HEK293 (cell line): ENCODE data around the gene PITHD1.

Experiments used
- BCL11A ChIP-seq: fragments of 450-650 bp; formaldehyde crosslinking; IDR thresholded peaks from 2 replicates; pipeline ENCODE4 v1.5.1; 2016; ENCODE audit warnings: low read depth, missing biosample characterization, missing genetic modification characterization
- HOXC10 ChIP-seq: sonication (generic); formaldehyde crosslinking; IDR thresholded peaks from 2 replicates; pipeline ENCODE4 v1.8.1; 2023; ENCODE audit warnings: mild to moderate bottlenecking, missing genetic modification reagents
- KLF1 ChIP-seq: fragments of 450-650 bp; formaldehyde crosslinking; IDR thresholded peaks from 2 replicates; pipeline ENCODE4 v1.5.1; 2016; ENCODE audit warnings: missing biosample characterization, missing genetic modification characterization
- KLF16 ChIP-seq: fragments of 450-650 bp; formaldehyde crosslinking; IDR thresholded peaks from 2 replicates; pipeline ENCODE4 v1.5.1; 2017; ENCODE audit warnings: missing biosample characterization, missing genetic modification characterization
- KLF8 ChIP-seq: fragments of 450-650 bp; formaldehyde crosslinking; IDR thresholded peaks from 2 replicates; pipeline ENCODE4 v1.5.1; 2016; ENCODE audit warnings: missing biosample characterization, missing genetic modification characterization
- PBX3 ChIP-seq: sonication (generic); formaldehyde crosslinking; IDR thresholded peaks from 2 replicates; pipeline ENCODE4 v1.8.1; 2022; ENCODE audit warnings: mild to moderate bottlenecking, moderate library complexity, missing genetic modification reagents
- PRDM6 ChIP-seq: fragments of 450-650 bp; formaldehyde crosslinking; IDR thresholded peaks from 2 replicates; pipeline ENCODE4 v1.5.1; 2017; ENCODE audit warnings: missing biosample characterization, missing genetic modification characterization
- SETDB1 ChIP-seq: IDR thresholded peaks from one replicate; pipeline ENCODE4 v1.6.1; 2017; ENCODE audit warnings: mild to moderate bottlenecking, low read length, moderate library complexity, mixed read lengths; ENCODE audit not compliant: insufficient read length
- TSHZ1 ChIP-seq: fragments of 450-650 bp; formaldehyde crosslinking; IDR thresholded peaks from 2 replicates; pipeline ENCODE4 v1.5.1; 2016; ENCODE audit warnings: missing biosample characterization, missing genetic modification characterization, borderline replicate concordance
- ZBTB48 ChIP-seq: fragments of 450-650 bp; formaldehyde crosslinking; IDR thresholded peaks from 2 replicates; pipeline ENCODE4 v1.5.1; 2016; ENCODE audit warnings: missing biosample characterization, missing genetic modification characterization
- ZEB2 ChIP-seq: fragments of 450-650 bp; formaldehyde crosslinking; IDR thresholded peaks from 2 replicates; pipeline ENCODE4 v1.5.1; 2016; ENCODE audit warnings: missing biosample characterization, missing genetic modification characterization
- ZFP37 ChIP-seq: fragments of 450-650 bp; formaldehyde crosslinking; IDR thresholded peaks from 2 replicates; pipeline ENCODE4 v1.5.1; 2016; ENCODE audit warnings: missing biosample characterization, missing genetic modification characterization
- ZNF112 ChIP-seq: fragments of 450-650 bp; formaldehyde crosslinking; IDR thresholded peaks from 2 replicates; pipeline ENCODE4 v1.5.0; 2017; ENCODE audit warnings: missing biosample characterization, missing genetic modification characterization
- ZNF223 ChIP-seq: fragments of 450-650 bp; formaldehyde crosslinking; IDR thresholded peaks from 2 replicates; pipeline ENCODE4 v1.5.1; 2016; ENCODE audit warnings: missing biosample characterization, missing genetic modification characterization
- ZNF292 ChIP-seq: fragments of 450-650 bp; formaldehyde crosslinking; IDR thresholded peaks from 2 replicates; pipeline ENCODE4 v1.5.1; 2016; ENCODE audit warnings: low read depth, missing biosample characterization, missing genetic modification characterization, borderline replicate concordance
- ZNF324 ChIP-seq: fragments of 450-650 bp; formaldehyde crosslinking; IDR thresholded peaks from 2 replicates; pipeline ENCODE4 v1.5.1; 2016; ENCODE audit warnings: missing biosample characterization, missing genetic modification characterization
- ZNF335 ChIP-seq: fragments of 450-650 bp; formaldehyde crosslinking; conservative IDR thresholded peaks from 2 replicates; pipeline ENCODE4 v1.5.1; 2016; ENCODE audit warnings: missing biosample characterization, missing genetic modification characterization
- ZNF416 ChIP-seq: fragments of 450-650 bp; formaldehyde crosslinking; IDR thresholded peaks from 2 replicates; pipeline ENCODE4 v1.5.1; 2016; ENCODE audit warnings: missing biosample characterization, missing genetic modification characterization
- ZNF426 ChIP-seq: fragments of 450-650 bp; formaldehyde crosslinking; IDR thresholded peaks from 2 replicates; pipeline ENCODE4 v1.5.1; 2017; ENCODE audit warnings: missing biosample characterization, missing genetic modification characterization, mild to moderate bottlenecking, inconsistent platforms, moderate library complexity
- ZNF433 ChIP-seq: fragments of 450-650 bp; formaldehyde crosslinking; IDR thresholded peaks from 2 replicates; pipeline ENCODE4 v1.5.1; 2016; ENCODE audit warnings: missing biosample characterization, missing genetic modification characterization, low read depth
- ZNF488 ChIP-seq: fragments of 450-650 bp; formaldehyde crosslinking; IDR thresholded peaks from 2 replicates; pipeline ENCODE4 v1.5.1; 2016; ENCODE audit warnings: missing biosample characterization, missing genetic modification characterization
- ZNF513 ChIP-seq: fragments of 450-650 bp; IDR thresholded peaks from 2 replicates; pipeline ENCODE4 v1.5.1; 2018; ENCODE audit warnings: missing biosample characterization, missing genetic modification characterization
- ZNF530 ChIP-seq: fragments of 450-650 bp; formaldehyde crosslinking; IDR thresholded peaks from 2 replicates; pipeline ENCODE4 v1.5.1; 2016; ENCODE audit warnings: low read depth, missing biosample characterization, missing genetic modification characterization
- ZNF610 ChIP-seq: fragments of 450-650 bp; formaldehyde crosslinking; IDR thresholded peaks from 2 replicates; pipeline ENCODE4 v1.5.1; 2016; ENCODE audit warnings: missing biosample characterization, missing genetic modification characterization, borderline replicate concordance
- ZNF626 ChIP-seq: fragments of 450-650 bp; sonication (Bioruptor Pico); formaldehyde crosslinking; IDR thresholded peaks from 2 replicates; pipeline ENCODE4 v1.5.1; 2018; ENCODE audit warnings: missing biosample characterization, missing genetic modification characterization, inconsistent platforms
- ZNF704 ChIP-seq: fragments of 450-650 bp; formaldehyde crosslinking; IDR thresholded peaks from 2 replicates; pipeline ENCODE4 v1.5.1; 2016; ENCODE audit warnings: missing biosample characterization, missing genetic modification characterization
- ZSCAN30 ChIP-seq: fragments of 450-650 bp; IDR thresholded peaks from 2 replicates; pipeline ENCODE4 v1.5.1; 2018; ENCODE audit warnings: missing biosample characterization, mild to moderate bottlenecking, missing genetic modification characterization, moderate library complexity
- TF ChIP-seq, protein P1 (sequence below): fragments of 450-650 bp; formaldehyde crosslinking; IDR thresholded peaks from 2 replicates; pipeline ENCODE4 v1.5.1; 2017; ENCODE audit warnings: missing biosample characterization, missing genetic modification characterization

The PITHD1 gene

DNA sequence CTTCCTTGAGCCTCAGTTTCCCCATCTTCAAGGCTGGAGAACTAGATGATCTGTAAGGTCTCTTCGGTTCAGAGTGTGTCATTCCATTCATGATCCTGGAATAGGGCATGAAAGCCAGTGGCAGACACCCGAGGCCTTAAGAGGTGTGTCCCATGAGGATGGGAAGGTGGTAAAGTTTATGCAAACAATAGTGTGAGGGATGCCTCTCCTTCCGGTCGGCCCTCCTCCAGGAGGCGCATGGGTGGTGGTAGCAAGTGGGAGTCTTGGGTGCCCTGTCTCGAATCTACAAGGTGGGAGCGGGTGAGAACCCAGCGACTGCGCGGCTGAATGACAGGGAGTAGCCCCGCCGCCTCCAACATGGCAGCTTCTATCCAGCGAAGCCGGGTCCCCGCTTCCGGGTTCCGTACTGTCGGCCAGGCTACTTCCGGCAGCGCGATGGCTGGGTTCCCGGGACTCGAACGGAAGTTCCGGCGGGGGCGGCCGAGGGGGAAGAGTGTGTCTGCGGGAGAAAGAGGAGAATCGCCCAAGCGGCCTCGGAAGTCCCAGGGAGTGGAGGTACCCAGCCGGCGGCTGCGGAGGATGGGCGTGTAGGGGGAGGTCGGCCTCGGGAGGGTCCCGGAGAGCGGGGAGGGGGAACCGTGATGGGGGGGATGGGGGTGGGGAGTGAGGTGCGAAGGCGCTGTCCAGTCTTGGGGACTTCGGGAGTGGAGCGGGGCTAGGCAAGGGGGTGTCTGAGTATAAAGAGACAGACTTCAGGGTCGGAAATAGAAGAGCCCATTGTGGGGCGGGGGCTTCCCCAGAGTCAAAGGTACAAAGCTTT is 12.7 kb downstream of the PITHD1 start, which contains the start of gene LYPLA2 (continued):
- TF ChIP-seq ZSCAN30 (tag by site-specific recombination) (no peak), ZNF704 (0 out of 2 replicates have a peak, but pooled peaks have one; percentile 52), SETDB1 (no peak), ZNF610 (no peak), ZNF112 (tag by site-specific recombination) (no peak), KLF1 (tag by site-specific recombination) (peak; percentile 91), ZNF530 (no peak), PBX3 (CRISPR knock-in tag) (no peak), ZNF416 (tag by site-specific recombination) (no peak), ZNF488 (tag by site-specific recombination) (no peak), ZNF513 (tag by site-specific recombination) (no peak), TSHZ1 (tag by site-specific recombination) (no peak), ZNF292 (tag by site-specific recombination) (no peak), PRDM6 (tag by site-specific recombination) (no peak), ZNF433 (tag by site-specific recombination) (no peak), ZNF626 (tag by site-specific recombination) (no peak), ZFP37 (tag by site-specific recombination) (no peak), HOXC10 (CRISPR knock-in tag) (no peak), BCL11A (tag by site-specific recombination) (no peak), ZBTB48 (tag by site-specific recombination) (no peak), ZEB2 (tag by site-specific recombination) (0 out of 2 replicates have a peak, but pooled peaks have one; percentile 37), ZNF324 (tag by site-specific recombination) (no peak), KLF8 (tag by site-specific recombination) (peak; percentile 88), ZNF426 (no peak), ZNF223 (no peak), KLF16 (peak; percentile 42; the same call in 1 of the 2 replicates), ZNF335 (tag by site-specific recombination) (peak; percentile 2)
- TF ChIP-seq, protein P1, sequence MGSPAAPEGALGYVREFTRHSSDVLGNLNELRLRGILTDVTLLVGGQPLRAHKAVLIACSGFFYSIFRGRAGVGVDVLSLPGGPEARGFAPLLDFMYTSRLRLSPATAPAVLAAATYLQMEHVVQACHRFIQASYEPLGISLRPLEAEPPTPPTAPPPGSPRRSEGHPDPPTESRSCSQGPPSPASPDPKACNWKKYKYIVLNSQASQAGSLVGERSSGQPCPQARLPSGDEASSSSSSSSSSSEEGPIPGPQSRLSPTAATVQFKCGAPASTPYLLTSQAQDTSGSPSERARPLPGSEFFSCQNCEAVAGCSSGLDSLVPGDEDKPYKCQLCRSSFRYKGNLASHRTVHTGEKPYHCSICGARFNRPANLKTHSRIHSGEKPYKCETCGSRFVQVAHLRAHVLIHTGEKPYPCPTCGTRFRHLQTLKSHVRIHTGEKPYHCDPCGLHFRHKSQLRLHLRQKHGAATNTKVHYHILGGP (tag by site-specific recombination), result no peak
